H1 (cell line): ENCODE measurements around the gene DLG5. TPM values are rescaled to one million over a fixed set of nuclear protein-coding genes. Genes with fewer than 3 reads are reported as not detected.

Experiments used
- CTCF ChIA-PET: fragments of 300-600 bp; sonication (Branson Sonifier 250); formaldehyde crosslinking; loops from one replicate; lab custom pipeline; 2021; ENCODE audit not compliant: partially characterized antibody; lab: Charles Lee
- POLR2A ChIA-PET: fragments of 300-600 bp; sonication (Branson Sonifier 250); formaldehyde crosslinking; loops from one replicate; lab custom pipeline; 2021; ENCODE audit warnings: inconsistent platforms; ENCODE audit not compliant: partially characterized antibody; lab: Charles Lee
- DNase-seq, 2 experiments: peaks; one replicate each; pipeline versions ENCODE4 v3.0.0 to v3.0.0-alpha.2; 2010 to 2022; ENCODE audit warnings: low spot score in 2 of 2, low read depth in 1 of 2, mixed read lengths in 1 of 2
- FAIRE-seq: peaks from 2 replicates; lab custom pipeline; 2011; peaks lifted over from hg19 to GRCh38; lab: Jason Lieb, UNC
- H2AFZ ChIP-seq: 2 replicates; pipeline ENCODE4 v1.8.1; 2012; ENCODE audit warnings: low read length, inconsistent platforms
- H2AK5ac ChIP-seq: 2 replicates; pipeline ENCODE4 v1.6.1; 2013; ENCODE audit warnings: low read depth, low read length
- H2BK120ac ChIP-seq: replicated peaks from 2 replicates; pipeline ENCODE3; 2013; ENCODE audit warnings: low read depth, low read length, inconsistent platforms
- H2BK12ac ChIP-seq: 2 replicates; pipeline ENCODE4 v1.6.1; 2013; ENCODE audit warnings: low read depth, low read length
- H2BK15ac ChIP-seq: 2 replicates; pipeline ENCODE4 v1.6.1; 2013; ENCODE audit warnings: low read length
- H2BK20ac ChIP-seq: 2 replicates; pipeline ENCODE4 v1.6.1; 2013; ENCODE audit warnings: low read length
- H2BK5ac ChIP-seq: 2 replicates; pipeline ENCODE4 v1.6.1; 2013; ENCODE audit warnings: low read depth, low read length
- H3K14ac ChIP-seq: 2 replicates; pipeline ENCODE4 v1.6.1; 2013; ENCODE audit warnings: inconsistent platforms; ENCODE audit not compliant: insufficient read length
- H3K18ac ChIP-seq: 2 replicates; pipeline ENCODE4 v1.6.1; 2013; ENCODE audit warnings: low read length; ENCODE audit errors: extremely low read depth
- H3K23ac ChIP-seq: 2 replicates; pipeline ENCODE4 v1.6.1; 2013; ENCODE audit warnings: inconsistent platforms; ENCODE audit not compliant: insufficient read length
- H3K23me2 ChIP-seq: 2 replicates; pipeline ENCODE4 v1.6.1; 2013; ENCODE audit warnings: low read depth, low read length
- H3K27ac ChIP-seq: 2 replicates; pipeline ENCODE4 v1.6.1; 2011; ENCODE audit warnings: low read depth, low read length, inconsistent platforms
- H3K27me3 ChIP-seq, 4 experiments: replicated peaks in 1 of 4; 1 replicate in 1 of 4; 2 replicates in 3 of 4; pipeline versions ENCODE4 v1.6.1 to v1.8.1; 2011 to 2013; ENCODE audit warnings: low read length in 3 of 4, mild to moderate bottlenecking in 3 of 4, inconsistent platforms in 2 of 4, mixed read lengths in 2 of 4, moderate library complexity in 1 of 4; ENCODE audit not compliant: control insufficient read depth in 3 of 4, insufficient read depth in 3 of 4; ENCODE audit errors: extremely low read depth in 1 of 4
- H3K36me3 ChIP-seq, 4 experiments: 2 replicates each; pipeline versions ENCODE4 v1.6.1 to v1.8.1; 2011 to 2013; ENCODE audit warnings: mild to moderate bottlenecking in 4 of 4, low read length in 3 of 4, moderate library complexity in 2 of 4, control low read depth in 1 of 4, inconsistent platforms in 1 of 4; ENCODE audit not compliant: insufficient read depth in 4 of 4, control insufficient read depth in 2 of 4
- H3K4ac ChIP-seq: replicated peaks from 2 replicates; pipeline ENCODE3; 2013; ENCODE audit warnings: low read length, low read depth, mixed read lengths, inconsistent platforms; ENCODE audit not compliant: insufficient read length
- H3K4me1 ChIP-seq, 4 experiments: replicated peaks in 1 of 4; 1 replicate in 1 of 4; 2 replicates in 3 of 4; pipeline versions ENCODE4 v1.6.1 to v1.8.1; 2011 to 2013; ENCODE audit warnings: low read length in 3 of 4, inconsistent platforms in 2 of 4, mixed read lengths in 1 of 4; ENCODE audit not compliant: insufficient read depth in 4 of 4, control insufficient read depth in 3 of 4
- H3K4me2 ChIP-seq, 2 experiments: 2 replicates each; pipeline versions ENCODE4 v1.6.1 to v1.8.1; 2011 to 2013; ENCODE audit warnings: low read depth in 2 of 2, low read length in 2 of 2, control low read depth in 1 of 2, inconsistent platforms in 1 of 2, mild to moderate bottlenecking in 1 of 2; ENCODE audit not compliant: insufficient read depth in 1 of 2
- H3K4me3 ChIP-seq, 4 experiments: fragments of 200-600, 300-600 bp in 1 of 4; sonication (generic), shearing (Covaris generic), sonication (Bioruptor Twin) in 1 of 4; 2 replicates each; pipeline versions ENCODE4 v1.5.1 to v1.8.1; 2011 to 2016; ENCODE audit warnings: low read length in 4 of 4, low read depth in 3 of 4, control low read depth in 2 of 4, inconsistent platforms in 2 of 4, mild to moderate bottlenecking in 2 of 4, mixed read lengths in 1 of 4, moderate library complexity in 1 of 4; ENCODE audit not compliant: insufficient read depth in 2 of 4; ENCODE audit errors: extremely low read depth in 1 of 4
- H3K56ac ChIP-seq: replicated peaks from 2 replicates; pipeline ENCODE3; 2013; ENCODE audit warnings: low read depth, mild to moderate bottlenecking, mixed read lengths, low read length, inconsistent platforms; ENCODE audit not compliant: insufficient read length
- H3K79me1 ChIP-seq: 2 replicates; pipeline ENCODE4 v1.6.1; 2013; ENCODE audit warnings: low read depth, low read length, control low read depth
- H3K79me2 ChIP-seq, 2 experiments: 2 replicates each; pipeline versions ENCODE4 v1.6.1 to v1.8.1; 2012 to 2013; ENCODE audit warnings: low read length in 2 of 2, mild to moderate bottlenecking in 2 of 2, inconsistent platforms in 1 of 2; ENCODE audit not compliant: insufficient read depth in 2 of 2, control insufficient read depth in 1 of 2
- H3K9ac ChIP-seq, 4 experiments: replicated peaks in 1 of 4; 1 replicate in 1 of 4; 2 replicates in 3 of 4; pipeline versions ENCODE4 v1.6.1 to v1.8.1; 2011 to 2013; ENCODE audit warnings: low read depth in 3 of 4, low read length in 3 of 4, control low read depth in 2 of 4, mild to moderate bottlenecking in 2 of 4, moderate library complexity in 2 of 4, inconsistent platforms in 1 of 4; ENCODE audit errors: extremely low read depth in 1 of 4
- H3K9me3 ChIP-seq, 2 experiments: 2 replicates each; pipeline versions ENCODE4 v1.6.1 to v1.8.1; 2012 to 2013; ENCODE audit warnings: mild to moderate bottlenecking in 2 of 2, moderate library complexity in 2 of 2, control low read depth in 1 of 2, inconsistent platforms in 1 of 2, low read depth in 1 of 2, low read length in 1 of 2, mixed read lengths in 1 of 2; ENCODE audit not compliant: insufficient read depth in 2 of 2
- H4K20me1 ChIP-seq, 2 experiments: replicated peaks in 1 of 2; 2 replicates each; pipeline versions ENCODE3 to v1.8.1; 2011 to 2013; ENCODE audit warnings: inconsistent platforms in 2 of 2, low read length in 2 of 2, mild to moderate bottlenecking in 1 of 2; ENCODE audit not compliant: insufficient read depth in 2 of 2, control insufficient read depth in 1 of 2
- H4K5ac ChIP-seq: 2 replicates; pipeline ENCODE4 v1.6.1; 2013; ENCODE audit warnings: low read length, low read depth, mixed read lengths, inconsistent platforms; ENCODE audit not compliant: insufficient read length
- H4K8ac ChIP-seq: 2 replicates; pipeline ENCODE4 v1.8.0; 2013; ENCODE audit warnings: mild to moderate bottlenecking, moderate library complexity, low read length, inconsistent platforms; ENCODE audit not compliant: insufficient read depth; ENCODE audit errors: extremely low read depth
- H4K91ac ChIP-seq: replicated peaks from 2 replicates; pipeline ENCODE3; 2013; ENCODE audit warnings: low read length, mixed read lengths, inconsistent platforms; ENCODE audit not compliant: insufficient read length
- ASH2L ChIP-seq: fragments of 200-600, 300-600 bp; sonication (generic); IDR thresholded peaks from one replicate; pipeline ENCODE4 v1.7.1; 2017; ENCODE audit warnings: low read length
- BRCA1 ChIP-seq: IDR thresholded peaks from 2 replicates; pipeline ENCODE4 v1.6.1; 2012; ENCODE audit warnings: low read depth, low read length, improper control_type of control experiment
- CBX5 ChIP-seq: fragments of 300-800, 300-1000 bp; sonication (generic); IDR thresholded peaks from 2 replicates; pipeline ENCODE4 v1.7.1; 2016; ENCODE audit warnings: antibody characterized with exemption, low read length, low read depth
- CEBPB ChIP-seq: IDR thresholded peaks from 2 replicates; pipeline ENCODE4 v1.6.1; 2012; ENCODE audit warnings: low read depth, low read length
- CTBP2 ChIP-seq: IDR thresholded peaks from 2 replicates; pipeline ENCODE4 v1.7.0; 2011; ENCODE audit warnings: borderline replicate concordance, mild to moderate bottlenecking, moderate library complexity, mixed read lengths, low read length; ENCODE audit not compliant: insufficient read depth, insufficient read length
- EZH2 ChIP-seq: fragments of 200-600 bp; sonication (generic); IDR thresholded peaks from 2 replicates; pipeline ENCODE4 v1.7.1; 2012; ENCODE audit warnings: low read depth, mild to moderate bottlenecking, moderate library complexity, low read length, inconsistent platforms; ENCODE audit not compliant: severe bottlenecking
- FOSL1 ChIP-seq: IDR thresholded peaks from 2 replicates; pipeline ENCODE4 v1.6.1; 2011; ENCODE audit warnings: mild to moderate bottlenecking, low read depth, low read length, moderate library complexity; ENCODE audit not compliant: insufficient read depth
- RBBP5 ChIP-seq: IDR thresholded peaks from 2 replicates; pipeline ENCODE4 v1.7.1; 2012; ENCODE audit warnings: low read depth, mild to moderate bottlenecking, inconsistent platforms, low read length, moderate library complexity, borderline replicate concordance
- SAP30 ChIP-seq: fragments of 300-600 bp; sonication (generic); IDR thresholded peaks from 2 replicates; pipeline ENCODE4 v1.7.1; 2012; ENCODE audit warnings: low read length, moderate library complexity, mild to moderate bottlenecking, inconsistent platforms; ENCODE audit not compliant: insufficient read depth, insufficient replicate concordance
- SIRT6 ChIP-seq: IDR thresholded peaks from one replicate; pipeline ENCODE4 v1.7.1; 2012; ENCODE audit warnings: low read length, inconsistent platforms
- TBP ChIP-seq: IDR thresholded peaks from 2 replicates; pipeline ENCODE4 v1.6.1; 2011; ENCODE audit warnings: low read depth, low read length, improper control_type of control experiment
- TEAD4 ChIP-seq: IDR thresholded peaks from 2 replicates; pipeline ENCODE4 v1.6.1; 2012; ENCODE audit warnings: low read depth, low read length, inconsistent platforms, mixed read lengths
- YY1 ChIP-seq: IDR thresholded peaks from 2 replicates; pipeline ENCODE4 v1.6.1; 2011; ENCODE audit warnings: low read depth, mild to moderate bottlenecking, low read length
- WGBS, 2 experiments: shearing (Covaris generic) in 1 of 2; methylation state at CpG; one replicate each; pipeline versions ENCODE4 v1.1.6 to v1.1.7; 2013 to 2015; ENCODE audit warnings: low lambda C conversion rate in 2 of 2, mixed read lengths in 2 of 2, inconsistent platforms in 1 of 2, low coverage in 1 of 2, missing lambda C conversion rate in 1 of 2; ENCODE audit not compliant: insufficient replicate concordance in 2 of 2, insufficient coverage in 1 of 2, insufficient read length in 1 of 2; ENCODE audit errors: extremely low coverage in 1 of 2, missing lambda C conversion rate in 1 of 2; 5-methylcytosine and 5-hydroxymethylcytosine counted together
- polyA plus RNA-seq, 7 experiments: library from polyadenylated mRNA; depleted of rRNA in 3 of 7; stranded (reverse) in 5 of 7; unstranded in 2 of 7; fragments of >200 nt in 5 of 7; fragments of 200-250 nt in 2 of 7; gene quantifications; 1 replicate in 5 of 7; 2 replicates in 1 of 7; 4 replicates in 1 of 7; pipeline versions ENCODE4 v1.2.1 to v1.2.3, GENCODE V29; 2011 to 2013; ENCODE audit warnings: missing spikeins in 2 of 7, mixed read lengths in 2 of 7
- total RNA-seq: library from RNA; stranded (reverse); fragmentation: NEBNext Ultra II Directional; extraction: Animal tissue kit (Norgen Biotek cat#: 25700); gene quantifications from 2 replicates; pipeline ENCODE4 v1.2.1, GENCODE V29; 2021

Gene DLG5
- total and polyA plus RNA-seq, 2 of the 8 experiments (the other 6 are each of a cell fraction or from before 2014, with no cell fraction given), result 15.6 to 71.4 TPM

GRCh38 chr10:77874872-77875271, 51.7 kb downstream of the DLG5 start:
- H2BK12ac ChIP-seq, result no peak overlapping the region
- H3K9me3 ChIP-seq, result no peaks in the 10 kb centered on the region
- H3K56ac ChIP-seq, result no peak overlapping the region
- WGBS, 2 experiments, result 100% methylated on average over 3 of the region's 3 CpGs; no CpG with 5 or more reads in 1 of the 2 experiments
- no peak overlapping the region for H3K9ac ChIP-seq
- ChIA-PET CTCF (interaction anchor here (0.9 to 17.9 kb wide), 4 partner anchors 14 to 84 kb away, joined by 3 to 169 read pairs (median 8); no protein-coding TSS in a partner anchor), POLR2A (interaction anchor here (1.2 kb wide), 3 partner anchors 15 to 51 kb away, joined by 3 to 5 read pairs (median 4); partner anchors contain the start of gene DLG5)
- no peak overlapping the region for H2BK120ac ChIP-seq
- peaks cover 10 to 36% (median 19%) of the 10 kb centered on the region in 4 experiments for H3K4me1 ChIP-seq
- no peak overlapping the region for H3K4ac ChIP-seq
- H3K4me3 ChIP-seq, result no peak overlapping the region
- no peak overlapping the region for H3K14ac ChIP-seq
- H2BK15ac ChIP-seq, result no peak overlapping the region
- H4K91ac ChIP-seq, result peak overlapping the region; percentile 56
- no peak overlapping the region for H3K27ac ChIP-seq
- peaks cover 9% of the 10 kb centered on the region; the same call in 1 of the 2 replicates for H3K79me1 ChIP-seq
- no peaks in the 10 kb centered on the region for H3K27me3 ChIP-seq
- FAIRE-seq, result no peak
- H4K8ac ChIP-seq, result no peak overlapping the region
- no peak overlapping the region for H2BK20ac ChIP-seq
- no peak overlapping the region for H3K4me2 ChIP-seq
- peaks cover 2% of the 10 kb centered on the region; the same call in 1 of the 2 replicates for H3K23me2 ChIP-seq
- no peaks in the 10 kb centered on the region for H3K36me3 ChIP-seq
- no peak overlapping the region for H2BK5ac ChIP-seq
- peaks cover 0 to 3% of the 10 kb centered on the region in 2 experiments for H4K20me1 ChIP-seq
- H2AK5ac ChIP-seq, result no peak overlapping the region
- H3K18ac ChIP-seq, result no peak overlapping the region; the same call in 1 of the 2 replicates
- H2AFZ ChIP-seq, result no peak overlapping the region
- H3K23ac ChIP-seq, result no peak overlapping the region
- peaks cover 0 to 53% of the 10 kb centered on the region in 2 experiments; a peak in 2 of 4 replicates for H3K79me2 ChIP-seq
- H4K5ac ChIP-seq, result no peak overlapping the region
- no peak for DNase-seq
- TF ChIP-seq FOSL1, result no peak
- no peak for TF ChIP-seq ASH2L
- TF ChIP-seq CBX5, result no peak
- TF ChIP-seq CEBPB, result no peak
- no peak for TF ChIP-seq CTBP2
- no peak for TF ChIP-seq TBP
- no peak for TF ChIP-seq TEAD4
- no peak for TF ChIP-seq RBBP5
- no peak for TF ChIP-seq SAP30
- TF ChIP-seq SIRT6, result no peak
- no peak for TF ChIP-seq EZH2
- TF ChIP-seq YY1, result no peak
- no peak for TF ChIP-seq BRCA1
